GM12874 (cell line): ENCODE data around the gene ROBO2.

Experiments
- CTCF ChIP-seq: IDR thresholded peaks from 2 replicates; pipeline ENCODE4 v1.5.1; 2011; ENCODE audit warnings: low read depth, mild to moderate bottlenecking, control low read depth, low read length, moderate library complexity; ENCODE audit not compliant: insufficient read depth

Gene ROBO2

GRCh38 chr3:77348244-77348855, 308.5 kb downstream of the ROBO2 start:
- TF ChIP-seq CTCF: no peak

GRCh38 chr3:77354958-77355357, 315.1 kb downstream of the ROBO2 start:
- no peak for TF ChIP-seq CTCF

- TF ChIP-seq CTCF: no peak
Measured at GRCh38 chr3:77362936-77363335, 323.0 kb downstream of the ROBO2 start.

- no peak for TF ChIP-seq CTCF
Measured at GRCh38 chr3:77365152-77365551, 325.3 kb downstream of the ROBO2 start.

GRCh38 chr3:77370413-77370812, 330.5 kb downstream of the ROBO2 start:
- TF ChIP-seq CTCF: no peak

GRCh38 chr3:77372018-77372417, 332.1 kb downstream of the ROBO2 start:
- TF ChIP-seq CTCF: no peak

GRCh38 chr3:77372634-77373346, 332.9 kb downstream of the ROBO2 start:
- TF ChIP-seq CTCF: no peak
